Myocyte (in vitro differentiated cells): ENCODE results near the gene SPATA21. TPM values are rescaled to one million over a fixed set of nuclear protein-coding genes. Genes with fewer than 3 reads are reported as not detected.

Source experiments
- DNase-seq: peaks from one replicate; pipeline ENCODE4 v3.0.0-alpha.2; 2012; ENCODE audit warnings: low read depth
- total RNA-seq: library from RNA; depleted of rRNA; stranded (reverse); fragments of >200 nt; gene quantifications from 2 replicates; pipeline ENCODE4 v1.2.3, GENCODE V29; 2014

Gene SPATA21
- total RNA-seq, 1 donor from 2014 or later, result not detected

- no peak for DNase-seq
Observed at GRCh38 chr1:16422041-16422440, 15.2 kb downstream of the SPATA21 start.

GRCh38 chr1:16421201-16421600 lies 16.0 kb downstream of the SPATA21 start:
- no peak for DNase-seq

GRCh38 chr1:16420424-16421118 lies 16.7 kb downstream of the SPATA21 start:
- no peak for DNase-seq

GRCh38 chr1:16418823-16419425 lies 18.3 kb downstream of the SPATA21 start:
- DNase-seq, result no peak

- no peak for DNase-seq
Observed at GRCh38 chr1:16413191-16413590, 24.0 kb downstream of the SPATA21 start.

- no peak for DNase-seq
Observed at GRCh38 chr1:16410803-16411202, 26.4 kb downstream of the SPATA21 start.

GRCh38 chr1:16409536-16410152 lies 27.6 kb downstream of the SPATA21 start:
- no peak for DNase-seq

- no peak for DNase-seq
Observed at GRCh38 chr1:16406868-16407267, 30.4 kb downstream of the SPATA21 start.

- no peak for DNase-seq
Observed at GRCh38 chr1:16405441-16405840, 31.8 kb downstream of the SPATA21 start.

- no peak for DNase-seq
Observed at GRCh38 chr1:16402742-16403141, 34.5 kb downstream of the SPATA21 start.

- DNase-seq, result peak; percentile 93
Observed at GRCh38 chr1:16398371-16398953, 38.8 kb downstream of the SPATA21 start.

GRCh38 chr1:16397120-16397519 lies 40.1 kb downstream of the SPATA21 start:
- DNase-seq, result no peak

- peak; percentile 92 for DNase-seq
Observed at GRCh38 chr1:16396591-16396990, 40.6 kb downstream of the SPATA21 start.

- no peak for DNase-seq
Observed at GRCh38 chr1:16394977-16395376, 42.2 kb downstream of the SPATA21 start.

- no peak for DNase-seq
Observed at GRCh38 chr1:16393570-16394521, 43.4 kb downstream of the SPATA21 start.

- DNase-seq, result no peak
Observed at GRCh38 chr1:16392740-16393569, 44.3 kb downstream of the SPATA21 start.

GRCh38 chr1:16391411-16391810 lies 45.8 kb downstream of the SPATA21 start:
- DNase-seq, result peak; percentile 96

GRCh38 chr1:16387201-16388188 lies 49.7 kb downstream of the SPATA21 start:
- no peak for DNase-seq
